Measurements from ENCODE around the gene NUP93. TPM values are rescaled to one million over a fixed set of nuclear protein-coding genes. Genes with fewer than 3 reads are reported as not detected.

The NUP93 gene
- 10 to 100 TPM; 18.1 to 19.8 TPM for total RNA-seq

GRCh38 chr16:56729735-56730662 is at the start of gene NUP93:
Gene NUP93 (plus strand): TSS chr16:56730129. CDS start chr16:56748248, 18,119 bp downstream.
- peak within 1 kb of the TSS; percentile 77 to 87 for H3K4me3 ChIP-seq
- H3K27me3 ChIP-seq: no peaks in the 10 kb centered on the region
- TF ChIP-seq CTCF (IDR thresholded peaks at IDR 0.05): no peak
- peaks cover 0 to 23% of the 10 kb centered on the region in 2 donors for H3K4me1 ChIP-seq
- H3K36me3 ChIP-seq: no peaks in the 10 kb centered on the region
- peak within 1 kb of the TSS; percentile 78 to 80 for H3K27ac ChIP-seq
- no peaks in the 10 kb centered on the region for H3K9me3 ChIP-seq
- DNase-seq (ENCODE audit: low spot score): peak; percentile 93

- Histone ChIP-seq H3K4me1 (peaks cover 0 to 40% of the 10 kb centered on the region in 2 donors), H3K27me3 (no peaks in the 10 kb centered on the region), H3K9me3 (no peaks in the 10 kb centered on the region), H3K4me3 (peak within 1 kb of the TSS; percentile 59 to 60), H3K36me3 (peaks cover 4% of the 10 kb centered on the region), H3K27ac (peak within 1 kb of the TSS; percentile 86 to 87)
- peak; percentile 97 for DNase-seq (ENCODE audit: low spot score)
- TF ChIP-seq CTCF (IDR thresholded peaks at IDR 0.05): no peak
Measured at GRCh38 chr16:56681939-56682702, 47.8 kb upstream of the NUP93 start, which contains the start of gene MT1X. Gene MT1X (plus strand): TSS chr16:56682470. CDS start chr16:56682541, 71 bp downstream.

GRCh38 chr16:56682703-56683397 is 47.1 kb upstream of the NUP93 start:
- peaks cover 0 to 40% of the 10 kb centered on the region in 2 donors for H3K4me1 ChIP-seq
- peak overlapping the region; percentile 59 to 60 for H3K4me3 ChIP-seq
- peaks cover 4% of the 10 kb centered on the region for H3K36me3 ChIP-seq
- TF ChIP-seq CTCF (IDR thresholded peaks at IDR 0.05): no peak
- no peak for DNase-seq (ENCODE audit: low spot score)
- H3K9me3 ChIP-seq: no peaks in the 10 kb centered on the region
- H3K27ac ChIP-seq: peak overlapping the region; percentile 86 to 87
- no peaks in the 10 kb centered on the region for H3K27me3 ChIP-seq

- Histone ChIP-seq H3K9me3 (no peaks in the 10 kb centered on the region), H3K27me3 (no peaks in the 10 kb centered on the region), H3K36me3 (peaks cover 4% of the 10 kb centered on the region), H3K4me3 (peak overlapping the region; percentile 59 to 60), H3K27ac (peak overlapping the region; percentile 86 to 87), H3K4me1 (peaks cover 0 to 40% of the 10 kb centered on the region in 2 donors)
- DNase-seq (ENCODE audit: low spot score): no peak
- TF ChIP-seq CTCF (IDR thresholded peaks at IDR 0.05): no peak
Measured at GRCh38 chr16:56683424-56684172, 46.3 kb upstream of the NUP93 start.

Measured in right atrium auricular region (tissue), 2 donors.